Endothelial cell of umbilical vein (primary cell): Measurements from ENCODE around the gene TRNAU1AP. TPM values are rescaled to one million over a fixed set of nuclear protein-coding genes. Genes with fewer than 3 reads are reported as not detected.

Source experiments
- BruUV-seq: library from RNA; stranded (reverse); fragments of 400-500 nt; replicated peaks from 2 replicates; lab custom pipeline; 2021; lab: Mats Ljungman, UMichigan
- CTCF ChIA-PET: fragments of 300-600, 350-600 bp; sonication (Branson Sonifier 250); formaldehyde crosslinking; loops from one replicate; lab custom pipeline; 2021; ENCODE audit warnings: antibody characterized with exemption, inconsistent platforms; lab: Charles Lee
- POLR2A ChIA-PET: fragments of 300-600, 350-600 bp; sonication (Branson Sonifier 250); formaldehyde crosslinking; loops from one replicate; lab custom pipeline; 2021; ENCODE audit warnings: antibody characterized with exemption, inconsistent platforms; lab: Charles Lee
- DNase-seq: peaks from one replicate; pipeline ENCODE4 v3.0.0-alpha.2; 2011; ENCODE audit warnings: low read depth, low spot score
- FAIRE-seq: peaks from 2 replicates; lab custom pipeline; 2011; peaks lifted over from hg19 to GRCh38; lab: Jason Lieb, UNC
- H2AFZ ChIP-seq: 2 replicates; pipeline ENCODE4 v1.6.0; 2012; ENCODE audit warnings: low read depth, low read length, control low read depth, inconsistent platforms
- H3K27ac ChIP-seq: 2 replicates; pipeline ENCODE4 v1.5.1; 2011; ENCODE audit warnings: low read depth, mild to moderate bottlenecking, control low read depth, low read length, moderate library complexity; ENCODE audit not compliant: insufficient read depth
- H3K27me3 ChIP-seq, 2 experiments: 2 replicates each; pipeline versions ENCODE4 v1.6.0 to v1.6.1; 2011; ENCODE audit warnings: low read length in 2 of 2, mixed read lengths in 1 of 2; ENCODE audit not compliant: control insufficient read depth in 2 of 2, insufficient read depth in 2 of 2
- H3K36me3 ChIP-seq, 2 experiments: 2 replicates in 1 of 2; 3 replicates in 1 of 2; pipeline ENCODE4 v1.5.1; 2011; ENCODE audit warnings: low read length in 2 of 2, mild to moderate bottlenecking in 1 of 2, moderate library complexity in 1 of 2; ENCODE audit not compliant: control insufficient read depth in 2 of 2, insufficient read depth in 2 of 2; ENCODE audit errors: extremely low read depth in 1 of 2
- H3K4me1 ChIP-seq: 3 replicates; pipeline ENCODE4 v1.5.1; 2011; ENCODE audit warnings: mild to moderate bottlenecking, low read length; ENCODE audit not compliant: control insufficient read depth, insufficient read depth; ENCODE audit errors: extremely low read depth
- H3K4me2 ChIP-seq: 2 replicates; pipeline ENCODE4 v1.6.1; 2011; ENCODE audit warnings: low read length, control low read depth, mixed read lengths; ENCODE audit not compliant: insufficient read depth
- H3K4me3 ChIP-seq, 3 experiments: fragments of 200-600 bp in 1 of 3; sonication (generic), shearing (Covaris generic) in 1 of 3; replicated peaks in 1 of 3; 2 replicates each; pipeline ENCODE4 v1.5.1; 2011 to 2016; ENCODE audit warnings: control low read depth in 3 of 3, low read length in 3 of 3, mild to moderate bottlenecking in 2 of 3, inconsistent platforms in 1 of 3, low read depth in 1 of 3, moderate library complexity in 1 of 3; ENCODE audit not compliant: insufficient read depth in 1 of 3
- H3K79me2 ChIP-seq: 2 replicates; pipeline ENCODE4 v1.6.0; 2012; ENCODE audit warnings: low read length, inconsistent platforms; ENCODE audit not compliant: control insufficient read depth, insufficient read depth
- H3K9ac ChIP-seq: replicated peaks from 2 replicates; pipeline ENCODE3; 2011; ENCODE audit warnings: low read length, control low read depth; ENCODE audit not compliant: insufficient read depth; ENCODE audit errors: extremely low read depth
- H3K9me1 ChIP-seq: replicated peaks from 3 replicates; pipeline ENCODE4 v1.6.0; 2011; ENCODE audit warnings: mild to moderate bottlenecking, low read length; ENCODE audit not compliant: control insufficient read depth, insufficient read depth; ENCODE audit errors: extremely low read depth
- H3K9me3 ChIP-seq: replicated peaks from 2 replicates; pipeline ENCODE4 v1.5.1; 2012; ENCODE audit warnings: low read length, inconsistent platforms; ENCODE audit not compliant: control insufficient read depth, insufficient read depth
- H4K20me1 ChIP-seq: replicated peaks from 2 replicates; pipeline ENCODE3; 2011; ENCODE audit warnings: mild to moderate bottlenecking, low read length; ENCODE audit not compliant: control insufficient read depth, insufficient read depth; ENCODE audit errors: extremely low read depth
- CTCF ChIP-seq, 2 donors: IDR thresholded peaks; 1 replicate in 1 of 2; 2 replicates in 1 of 2; pipeline ENCODE4 v1.5.1; 2011; ENCODE audit warnings: low read length in 2 of 2, mild to moderate bottlenecking in 2 of 2, moderate library complexity in 2 of 2, control low read depth in 1 of 2, inconsistent platforms in 1 of 2, low read depth in 1 of 2; ENCODE audit not compliant: insufficient read depth in 1 of 2; ENCODE audit errors: extremely low read depth in 1 of 2
- EZH2 ChIP-seq: IDR thresholded peaks from 2 replicates; pipeline ENCODE4 v1.6.1; 2012; ENCODE audit warnings: borderline replicate concordance, low read depth, mild to moderate bottlenecking, moderate library complexity, low read length, inconsistent platforms; ENCODE audit not compliant: severe bottlenecking
- FOS ChIP-seq: IDR thresholded peaks from 2 replicates; pipeline ENCODE4 v1.6.1; 2011; ENCODE audit warnings: mild to moderate bottlenecking, low read length, moderate library complexity, borderline replicate concordance; ENCODE audit not compliant: insufficient read depth
- GATA2 ChIP-seq: IDR thresholded peaks from 2 replicates; pipeline ENCODE4 v1.7.0; 2011; ENCODE audit warnings: low read depth, mild to moderate bottlenecking, moderate library complexity, mixed read lengths, low read length; ENCODE audit not compliant: insufficient read length, insufficient read depth
- MAX ChIP-seq: IDR thresholded peaks from 2 replicates; pipeline ENCODE4 v1.6.1; 2011; ENCODE audit not compliant: insufficient read depth, insufficient read length
- MYC ChIP-seq: IDR thresholded peaks from one replicate; pipeline ENCODE4 v1.6.1; 2011; ENCODE audit warnings: mild to moderate bottlenecking, low read depth, low read length
- POLR2A ChIP-seq: IDR thresholded peaks from 2 replicates; pipeline ENCODE4 v1.6.1; 2012; ENCODE audit warnings: low read depth, mild to moderate bottlenecking, control low read depth, low read length
- dilution Hi-C: fragments of 300-500 bp; cut with MboI; formaldehyde crosslinking; loops from one replicate; pipeline ENCODE4 v1.15.0; 2019; ENCODE audit warnings: low sequenced_read_pairs; ENCODE audit not compliant: extremely low pct_ligation_motif_present
- intact Hi-C: fragments of 100-400 bp; cut with micrococcal nuclease; formaldehyde crosslinking; loops from one replicate; pipeline ENCODE4 v1.10.0; 2022
- polyA plus RNA-seq, 4 experiments: library from polyadenylated mRNA; depleted of rRNA in 3 of 4; stranded (reverse) in 3 of 4; unstranded in 1 of 4; fragments of >200 nt; gene quantifications; 2 replicates each; pipeline versions ENCODE4 v1.2.1 to v1.2.3, GENCODE V29; 2011 to 2012; ENCODE audit warnings: missing spikeins in 1 of 4
- total RNA-seq: library from RNA; stranded (reverse); gene quantifications from 2 replicates; pipeline ENCODE4 v1.2.3, GENCODE V29; 2021

Gene TRNAU1AP
- total and polyA plus RNA-seq, 2 donors (not counting 3 experiments of a cell fraction or from before 2014, with no cell fraction given), result 32.7 to 46.2 TPM

GRCh38 chr1:28508435-28508754 is 44.5 kb upstream of the TRNAU1AP start:
- Histone ChIP-seq H3K36me3 (peaks cover 29 to 33% of the 10 kb centered on the region in 2 experiments), H2AFZ (no peak overlapping the region), H3K9me3 (no peaks in the 10 kb centered on the region), H3K9me1 (no peaks in the 10 kb centered on the region), H3K27ac (peak overlapping the region; percentile 78), H3K27me3 (no peaks in the 10 kb centered on the region), H3K9ac (peak overlapping the region; percentile 99), H3K4me2 (peak overlapping the region; percentile 100), H3K4me1 (peaks cover 34% of the 10 kb centered on the region), H3K4me3 (peak overlapping the region; percentile 58 to 100 (median 75)), H3K79me2 (peaks cover 57% of the 10 kb centered on the region), H4K20me1 (peaks cover 2% of the 10 kb centered on the region)
- no TSS peak for BruUV-seq
- FAIRE-seq (no peak), DNase-seq (no peak)
- dilution Hi-C loops (no loop called here), intact Hi-C loops (loop anchor here (5.0 kb wide), 1 partner anchor 141 kb away; the partner anchor contains the start of gene PHACTR4)
- POLR2A ChIA-PET, result interaction anchor here (0.8 to 1.7 kb wide), 5 partner anchors 8 to 87 kb away, joined by 3 to 9 read pairs (median 6); no protein-coding TSS in a partner anchor
- CTCF ChIA-PET, result interaction anchor here (1.2 to 4.3 kb wide), 3 partner anchors 73 to 149 kb away, joined by 3 to 13 read pairs (median 6); no protein-coding TSS in a partner anchor
- TF ChIP-seq CTCF (IDR thresholded peaks at IDR 0.05; ENCODE audit: extremely low read depth in 1 of 2, insufficient read depth in 1 of 2, low read depth in 1 of 2, low read length in 2 of 2) (no peak), MAX (no peak), FOS (no peak), GATA2 (no peak), MYC (no peak), EZH2 (no peak), POLR2A (no peak)
